Activated naive CD4-positive, alpha-beta T cell treated with anti-CD3 and anti-CD28 coated beads for 36 hours (primary cell): Measurements from ENCODE around the gene PP2D1. TPM values are rescaled to one million over a fixed set of nuclear protein-coding genes. Genes with fewer than 3 reads are reported as not detected.
"Not testable (repeated sequence)": the region's sequence is repeated elsewhere in the genome, so short reads cannot be mapped to it uniquely, and the experiment has no call there.

Source experiments
- CTCF ChIA-PET: fragments of 350-600 bp; sonication (Branson Sonifier 250); formaldehyde crosslinking; loops from one replicate; lab custom pipeline; 2021; ENCODE audit warnings: antibody characterized with exemption; lab: Charles Lee
- DNase-seq: peaks from one replicate; pipeline ENCODE4 v3.0.0-alpha.2; 2020
- H3K27ac Mint-ChIP-seq: one replicate; pipeline ENCODE4 v1.8.0; 2021; ENCODE audit warnings: mild to moderate bottlenecking, mixed read lengths
- H3K27me3 Mint-ChIP-seq: one replicate; pipeline ENCODE4 v1.8.0; 2021; ENCODE audit warnings: low read depth, mixed read lengths
- H3K36me3 Mint-ChIP-seq: one replicate; pipeline ENCODE4 v1.8.0; 2021; ENCODE audit warnings: low read depth, mixed read lengths
- H3K4me1 Mint-ChIP-seq: one replicate; pipeline ENCODE4 v1.8.0; 2021; ENCODE audit warnings: low read depth, mixed read lengths
- H3K4me3 Mint-ChIP-seq: one replicate; pipeline ENCODE4 v1.8.0; 2021; ENCODE audit warnings: mild to moderate bottlenecking, moderate library complexity, mixed read lengths
- H3K9me3 Mint-ChIP-seq: one replicate; pipeline ENCODE4 v1.8.0; 2021; ENCODE audit warnings: mixed read lengths
- intact Hi-C: fragments of 100-400 bp; cut with micrococcal nuclease; formaldehyde crosslinking; loops from one replicate; pipeline ENCODE4 v1.15.1; 2023
- total RNA-seq, 2 experiments: library from RNA; stranded (reverse); gene quantifications; one replicate each; pipeline ENCODE4 v1.2.3, GENCODE V29; 2021

The PP2D1 gene
- total RNA-seq, 2 experiments from 2014 or later: not detected

DNA sequence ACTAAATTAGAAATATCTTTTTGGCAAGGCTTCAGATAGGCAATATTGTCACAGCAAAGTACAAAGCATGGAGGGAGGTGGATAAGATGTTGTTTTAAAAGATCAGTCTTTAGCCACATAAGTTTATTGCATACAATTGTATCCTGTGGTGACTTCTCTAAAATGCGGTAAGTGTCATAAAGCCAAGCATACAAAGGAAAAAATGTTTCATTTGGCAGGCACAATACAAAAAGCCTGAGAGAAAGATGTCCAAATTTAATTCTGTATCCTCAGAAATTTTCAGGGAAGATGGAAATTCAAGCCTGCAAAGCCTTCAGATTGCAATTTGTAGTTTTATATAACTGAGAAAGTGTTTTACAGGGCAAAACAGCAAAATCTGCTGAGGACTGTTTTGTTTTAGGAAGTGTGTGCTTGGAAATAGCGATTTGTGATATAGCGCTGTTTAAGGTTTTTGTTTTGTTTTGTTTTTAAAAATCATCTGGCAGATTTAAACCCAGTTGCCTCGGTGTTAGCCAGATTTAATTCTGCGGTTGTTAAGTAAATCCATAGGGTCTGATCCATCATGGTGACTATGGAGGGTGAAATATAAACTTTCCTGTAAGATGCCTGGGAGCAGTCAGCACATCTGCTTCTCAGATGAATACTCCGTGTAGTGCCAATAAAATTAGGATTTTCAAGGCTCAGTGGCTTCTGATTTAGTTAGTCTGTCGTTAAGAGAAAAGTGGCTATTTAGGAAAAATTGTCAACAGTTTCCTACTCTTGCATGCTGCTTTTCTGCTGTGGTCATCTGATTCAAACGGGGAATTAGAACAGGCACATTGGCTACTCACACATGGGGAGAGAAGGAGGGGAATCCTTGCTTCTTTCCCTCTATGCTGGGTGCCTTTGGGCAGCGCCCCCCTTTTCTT is 36.2 kb upstream of the PP2D1 start:
- intact Hi-C loops: no loop called here
- DNase-seq: no peak
- CTCF ChIA-PET: no interaction called here

DNA sequence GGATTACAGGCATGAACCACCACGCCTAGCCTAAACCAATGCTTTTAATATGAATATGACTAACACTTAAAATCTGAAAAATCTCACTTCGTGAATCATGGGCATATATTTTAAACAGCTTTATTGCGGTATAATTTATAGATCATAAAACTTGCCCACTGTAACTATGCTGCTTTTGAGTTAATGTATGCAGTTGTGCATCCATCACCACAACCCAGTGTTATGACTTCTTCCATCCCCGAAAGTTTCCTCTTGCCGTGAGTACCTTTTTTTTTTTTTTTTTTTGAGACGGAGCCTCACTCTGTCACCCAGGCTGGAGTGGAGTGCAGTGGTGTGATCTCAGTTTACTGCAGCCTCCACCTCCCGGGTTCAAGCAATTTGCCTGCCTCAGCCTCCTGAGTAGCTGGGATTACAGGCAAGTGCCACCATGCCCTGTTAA is 35.3 kb upstream of the PP2D1 start:
- H3K9me3 Mint-ChIP-seq: no peaks in the 10 kb centered on the region
- no peak overlapping the region for H3K4me3 Mint-ChIP-seq
- H3K27me3 Mint-ChIP-seq: no peaks in the 10 kb centered on the region
- intact Hi-C loops: no loop called here
- DNase-seq: no peak
- H3K4me1 Mint-ChIP-seq: peaks cover 64% of the 10 kb centered on the region
- peaks cover 1% of the 10 kb centered on the region for H3K36me3 Mint-ChIP-seq
- no peak overlapping the region for H3K27ac Mint-ChIP-seq
- CTCF ChIA-PET: no interaction called here

More for the DNA sequence above, 36.2 kb upstream of the PP2D1 start:
- Mint-ChIP-seq H3K4me1 (peaks cover 64% of the 10 kb centered on the region), H3K36me3 (peaks cover 1% of the 10 kb centered on the region), H3K27ac (no peak overlapping the region), H3K9me3 (no peaks in the 10 kb centered on the region), H3K27me3 (no peaks in the 10 kb centered on the region), H3K4me3 (no peak overlapping the region)

DNA sequence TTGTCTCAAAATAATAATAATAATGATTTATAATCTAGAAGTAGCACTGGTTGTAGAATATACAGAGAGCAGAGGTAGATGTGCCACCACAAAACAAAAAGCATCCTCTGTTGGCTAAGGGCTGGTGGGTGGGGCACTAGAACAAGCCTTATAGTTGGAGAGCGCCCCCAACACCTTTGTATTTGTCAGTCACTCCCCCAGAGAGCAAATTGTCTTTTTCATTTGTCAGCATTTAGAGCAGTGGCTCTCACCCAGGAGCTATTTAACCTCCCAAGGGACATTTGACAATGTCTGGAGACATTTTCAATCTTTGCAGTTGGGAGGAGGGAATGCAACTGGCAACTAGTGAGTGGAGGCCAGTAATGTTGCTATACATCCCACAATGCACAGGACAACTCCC is 34.5 kb upstream of the PP2D1 start:
- Mint-ChIP-seq H3K27me3 (no peaks in the 10 kb centered on the region), H3K4me1 (peaks cover 67% of the 10 kb centered on the region), H3K36me3 (peaks cover 1% of the 10 kb centered on the region), H3K27ac (no peak overlapping the region), H3K4me3 (no peak overlapping the region), H3K9me3 (no peaks in the 10 kb centered on the region)
- CTCF ChIA-PET: no interaction called here
- intact Hi-C loops: no loop called here
- no peak for DNase-seq

DNA sequence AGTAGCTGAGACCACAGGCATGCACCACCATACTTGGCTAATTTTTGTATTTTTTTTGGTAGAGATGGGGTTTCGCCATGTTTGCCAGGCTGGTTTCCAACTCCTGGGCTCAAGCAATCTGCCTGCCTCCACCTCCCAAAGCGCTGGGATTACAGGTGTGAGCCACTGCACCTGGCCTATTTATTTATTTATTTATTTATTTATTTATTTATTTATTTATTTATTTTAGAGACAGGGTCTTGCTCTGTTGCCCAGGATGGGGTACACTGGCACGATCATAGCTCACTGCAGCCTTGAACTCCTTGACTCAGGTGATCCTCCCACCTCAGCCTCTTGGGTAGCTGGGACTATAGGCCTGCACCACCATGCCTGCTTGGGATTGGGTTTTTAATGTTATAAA is 33.1 kb upstream of the PP2D1 start:
- H3K36me3 Mint-ChIP-seq, DNase-seq, CTCF ChIA-PET, H3K27me3 Mint-ChIP-seq, H3K4me3 Mint-ChIP-seq, H3K27ac Mint-ChIP-seq, intact Hi-C loops, H3K9me3 Mint-ChIP-seq: not testable (repeated sequence)
- H3K4me1 Mint-ChIP-seq: peaks cover 62% of the 10 kb centered on the region

DNA sequence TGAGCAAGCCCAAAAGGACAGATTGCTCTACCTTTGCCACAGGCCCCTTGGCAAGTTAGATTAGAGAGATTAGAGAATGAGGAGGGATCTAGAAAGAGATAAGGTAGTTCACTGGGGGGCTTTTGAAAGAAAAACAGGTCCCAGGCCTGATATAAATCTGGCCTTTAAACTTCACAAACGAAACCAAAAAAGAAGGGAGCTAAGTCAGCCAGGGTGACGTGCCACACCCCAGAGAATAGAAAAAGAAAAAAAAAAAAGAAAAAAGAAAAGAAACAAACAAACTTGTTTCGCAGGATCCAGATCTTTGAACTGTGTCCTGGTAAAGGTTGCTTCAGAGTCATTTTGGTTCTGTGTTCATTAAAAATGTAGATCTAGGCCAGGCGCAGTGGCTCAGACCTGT is 31.8 kb upstream of the PP2D1 start:
- CTCF ChIA-PET: interaction anchor here (0.6 to 1.1 kb wide), 4 partner anchors 9 to 140 kb away, joined by 3 to 4 read pairs (median 4); no protein-coding TSS in a partner anchor
- Mint-ChIP-seq H3K4me1 (peaks cover 56% of the 10 kb centered on the region), H3K4me3 (peak overlapping the region; percentile 70), H3K9me3 (no peaks in the 10 kb centered on the region), H3K27me3 (no peaks in the 10 kb centered on the region), H3K36me3 (no peaks in the 10 kb centered on the region), H3K27ac (peak overlapping the region; percentile 73)
- DNase-seq: no peak
- intact Hi-C loops: loop anchor here (5.0 kb wide), 1 partner anchor 1172 kb away; no protein-coding TSS in a partner anchor

DNA sequence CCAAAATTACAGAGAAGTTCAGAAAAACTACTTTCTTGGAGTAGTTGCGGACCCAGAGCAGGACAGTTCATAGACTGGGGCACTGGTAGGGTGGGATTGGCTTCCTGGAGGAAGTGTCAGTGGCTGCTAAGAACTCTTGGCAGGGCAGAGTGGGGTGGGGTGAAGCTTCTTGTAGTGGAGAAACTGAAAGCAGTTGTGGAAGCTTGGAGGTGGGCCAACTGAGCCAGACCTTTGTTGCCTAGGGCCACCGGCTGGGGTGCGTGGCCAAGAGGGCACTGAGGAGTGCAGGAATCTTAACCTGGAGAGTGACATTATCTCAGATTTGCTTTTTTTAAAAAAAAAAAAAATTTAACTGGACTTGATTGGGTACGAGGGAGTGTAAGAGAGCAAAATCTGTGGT is 31.3 kb upstream of the PP2D1 start:
- H3K4me1 Mint-ChIP-seq: peaks cover 59% of the 10 kb centered on the region
- H3K36me3 Mint-ChIP-seq: no peaks in the 10 kb centered on the region
- H3K4me3 Mint-ChIP-seq: peak overlapping the region; percentile 70
- no peaks in the 10 kb centered on the region for H3K9me3 Mint-ChIP-seq
- DNase-seq: peak; percentile 69
- no peaks in the 10 kb centered on the region for H3K27me3 Mint-ChIP-seq
- H3K27ac Mint-ChIP-seq: peak overlapping the region; percentile 73
- CTCF ChIA-PET: interaction anchor here (0.6 to 1.1 kb wide), 4 partner anchors 9 to 140 kb away, joined by 3 to 4 read pairs (median 4); no protein-coding TSS in a partner anchor
- intact Hi-C loops: loop anchor here (5.0 kb wide), 1 partner anchor 1171 kb away; no protein-coding TSS in a partner anchor

DNA sequence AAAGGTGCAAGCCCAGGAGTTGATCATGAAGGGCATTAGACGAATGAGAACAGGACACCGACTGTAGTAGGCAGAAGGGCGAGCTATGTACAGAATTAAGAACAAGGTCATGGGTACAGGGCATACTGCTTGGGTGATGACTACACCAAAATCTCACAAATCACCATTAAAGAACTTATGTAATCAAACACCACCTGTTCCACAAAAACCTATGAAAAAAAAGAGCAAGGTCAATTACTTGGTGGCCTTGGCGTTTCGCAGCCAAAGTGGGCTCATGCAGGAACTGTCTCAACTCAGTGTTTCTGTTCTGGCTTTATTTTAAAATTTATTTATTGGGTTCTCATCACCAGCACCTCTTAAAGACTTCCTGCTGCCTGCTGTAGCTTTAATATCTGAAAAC is 30.3 kb upstream of the PP2D1 start:
- CTCF ChIA-PET: interaction anchor here (0.7 to 2.3 kb wide), 2 partner anchors 11 to 15 kb away, joined by 3 to 9 read pairs; no protein-coding TSS in a partner anchor
- DNase-seq: no peak
- no peaks in the 10 kb centered on the region for H3K27me3 Mint-ChIP-seq
- peak overlapping the region; percentile 32 for H3K27ac Mint-ChIP-seq
- H3K4me1 Mint-ChIP-seq: peaks cover 56% of the 10 kb centered on the region
- H3K9me3 Mint-ChIP-seq: no peaks in the 10 kb centered on the region
- no peaks in the 10 kb centered on the region for H3K36me3 Mint-ChIP-seq
- H3K4me3 Mint-ChIP-seq: no peak overlapping the region
- intact Hi-C loops: loop anchor here (5.0 kb wide), 1 partner anchor 1170 kb away; no protein-coding TSS in a partner anchor

DNA sequence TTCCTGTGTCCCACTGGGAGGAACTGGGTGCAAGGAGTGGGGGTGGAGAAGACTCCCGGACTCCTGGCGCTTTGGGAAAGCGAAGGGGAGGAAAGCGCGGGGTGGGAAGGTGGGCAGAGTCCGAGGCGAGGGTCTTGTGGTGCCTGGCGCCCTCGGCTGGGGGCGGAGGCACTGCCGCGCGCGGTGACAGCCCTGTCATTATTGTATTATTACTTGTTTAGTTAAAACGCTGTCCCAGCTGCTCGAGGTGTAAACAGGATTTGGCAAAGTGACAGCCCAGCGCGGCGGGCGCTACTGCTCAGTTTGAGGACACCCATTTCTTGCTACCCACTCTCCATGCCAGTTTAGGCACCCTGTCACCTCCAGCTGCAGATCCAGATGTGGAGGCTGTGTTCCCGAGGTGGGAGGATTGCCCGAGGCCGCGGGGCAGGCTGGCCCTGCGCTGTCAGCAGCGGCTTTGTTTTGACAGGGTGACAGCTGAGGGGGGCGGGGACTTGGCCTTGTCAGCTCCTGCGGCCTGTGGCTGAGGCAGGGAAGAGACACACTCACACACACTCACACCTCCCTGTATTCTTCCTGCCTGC is 29.2 kb upstream of the PP2D1 start:
- Mint-ChIP-seq H3K4me1 (peaks cover 50% of the 10 kb centered on the region), H3K4me3 (peak overlapping the region; percentile 95), H3K36me3 (no peaks in the 10 kb centered on the region), H3K9me3 (no peaks in the 10 kb centered on the region), H3K27ac (peak overlapping the region; percentile 92), H3K27me3 (no peaks in the 10 kb centered on the region)
- DNase-seq: peak; percentile 87
- CTCF ChIA-PET: interaction anchor here (0.7 to 2.3 kb wide), 6 partner anchors 14 to 145 kb away, joined by 3 to 9 read pairs (median 4); partner anchors contain the start of gene SGO1
- intact Hi-C loops: loop anchor here (1.0 to 5.0 kb wide), 3 partner anchors 13 to 1169 kb away; no protein-coding TSS in a partner anchor

DNA sequence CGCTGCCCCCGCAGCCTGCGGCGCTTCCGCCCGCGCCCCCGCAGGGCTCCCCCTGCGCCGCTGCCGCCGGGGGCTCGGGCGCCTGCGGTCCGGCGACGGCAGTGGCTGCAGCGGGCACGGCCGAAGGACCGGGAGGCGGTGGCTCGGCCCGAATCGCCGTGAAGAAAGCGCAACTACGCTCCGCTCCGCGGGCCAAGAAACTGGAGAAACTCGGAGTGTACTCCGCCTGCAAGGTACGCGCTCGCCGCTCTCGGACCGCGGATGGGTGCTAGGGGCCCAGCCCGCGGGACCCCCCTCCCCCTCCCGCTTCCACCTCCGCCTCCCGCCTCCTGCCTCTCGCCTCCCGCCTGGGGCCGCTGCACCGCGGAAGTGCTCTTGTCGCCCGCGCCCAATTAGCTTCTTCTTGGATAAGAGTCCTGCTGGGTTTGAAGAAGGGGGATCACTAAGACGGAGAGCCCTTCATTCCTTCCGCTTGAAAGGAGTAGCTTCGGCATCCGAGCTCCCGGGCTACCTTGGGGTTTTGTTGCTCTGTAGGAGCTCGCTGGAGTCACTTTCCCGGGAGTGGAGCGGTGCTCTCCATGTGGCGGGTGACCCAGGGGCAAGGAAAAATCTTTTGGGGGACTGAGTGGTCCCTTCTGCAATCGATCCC is 28.6 kb upstream of the PP2D1 start:
- intact Hi-C loops: loop anchor here (1.0 to 5.0 kb wide), 3 partner anchors 14 to 1168 kb away; no protein-coding TSS in a partner anchor
- H3K9me3 Mint-ChIP-seq: no peaks in the 10 kb centered on the region
- peak overlapping the region; percentile 92 for H3K27ac Mint-ChIP-seq
- H3K4me3 Mint-ChIP-seq: peak overlapping the region; percentile 95
- peak; percentile 77 for DNase-seq
- H3K27me3 Mint-ChIP-seq: no peaks in the 10 kb centered on the region
- no peaks in the 10 kb centered on the region for H3K36me3 Mint-ChIP-seq
- H3K4me1 Mint-ChIP-seq: peaks cover 44% of the 10 kb centered on the region
- CTCF ChIA-PET: interaction anchor here (0.7 to 2.3 kb wide), 6 partner anchors 14 to 96 kb away, joined by 3 to 9 read pairs (median 4); no protein-coding TSS in a partner anchor

DNA sequence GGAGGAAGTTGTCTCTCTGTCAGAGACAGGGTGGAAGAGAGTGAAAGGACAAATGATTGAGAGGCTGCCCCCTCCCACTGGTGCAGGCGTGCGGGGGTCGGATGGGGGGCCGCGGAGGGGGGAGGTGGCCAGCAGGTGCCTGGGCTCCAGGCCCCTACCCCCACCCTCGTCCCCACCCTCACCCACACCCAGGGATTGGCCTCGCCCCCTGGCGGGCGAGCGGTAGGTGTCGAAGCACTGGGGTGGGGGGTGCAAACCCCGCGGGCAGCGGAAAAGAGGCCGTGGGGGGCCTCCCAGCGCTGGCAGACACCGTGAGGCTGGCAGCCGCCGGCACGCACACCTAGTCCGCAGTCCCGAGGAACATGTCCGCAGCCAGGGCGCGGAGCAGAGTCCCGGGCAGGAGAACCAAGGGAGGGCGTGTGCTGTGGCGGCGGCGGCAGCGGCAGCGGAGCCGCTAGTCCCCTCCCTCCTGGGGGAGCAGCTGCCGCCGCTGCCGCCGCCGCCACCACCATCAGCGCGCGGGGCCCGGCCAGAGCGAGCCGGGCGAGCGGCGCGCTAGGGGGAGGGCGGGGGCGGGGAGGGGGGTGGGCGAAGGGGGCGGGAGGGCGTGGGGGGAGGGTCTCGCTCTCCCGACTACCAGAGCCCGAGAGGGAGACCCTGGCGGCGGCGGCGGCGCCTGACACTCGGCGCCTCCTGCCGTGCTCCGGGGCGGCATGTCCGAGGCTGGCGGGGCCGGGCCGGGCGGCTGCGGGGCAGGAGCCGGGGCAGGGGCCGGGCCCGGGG is 27.9 kb upstream of the PP2D1 start, which contains the start of gene KAT2B:
Gene KAT2B (plus strand): TSS at position 682 of the 783 bp plus-strand sequence. CDS start 32 bp downstream, at position 714.
- H3K36me3 Mint-ChIP-seq: no peaks in the 10 kb centered on the region
- peak; percentile 87 for DNase-seq
- no peaks in the 10 kb centered on the region for H3K9me3 Mint-ChIP-seq
- peaks cover 42% of the 10 kb centered on the region for H3K4me1 Mint-ChIP-seq
- CTCF ChIA-PET: interaction anchor here (0.7 to 1.4 kb wide), 3 partner anchors 15 to 95 kb away, joined by 3 to 4 read pairs (median 3); no protein-coding TSS in a partner anchor
- intact Hi-C loops: loop anchor here (1.0 to 5.0 kb wide), 7 partner anchors 65 to 1168 kb away; partner anchors contain the start of genes RAB5A and SGO1
- H3K27me3 Mint-ChIP-seq: no peaks in the 10 kb centered on the region
- H3K27ac Mint-ChIP-seq: peak within 1 kb of the TSS; percentile 92
- peak within 1 kb of the TSS; percentile 95 for H3K4me3 Mint-ChIP-seq

DNA sequence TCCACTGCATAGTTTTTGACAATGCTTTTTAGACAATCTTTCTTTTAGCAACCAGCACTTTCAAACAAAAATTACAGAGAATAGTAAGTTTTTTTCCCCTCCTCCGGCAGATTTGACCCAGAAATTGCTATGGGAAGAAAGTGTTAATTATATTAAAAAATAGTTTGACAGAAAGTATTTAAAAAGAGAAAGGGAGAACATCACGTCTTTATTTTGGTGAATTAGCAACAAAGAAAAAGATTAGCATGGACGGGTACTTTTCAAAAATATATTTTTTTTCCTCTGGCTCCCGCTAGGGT is 27.4 kb upstream of the PP2D1 start:
- CTCF ChIA-PET: interaction anchor here (1.1 kb wide), 1 partner anchor 153 kb away, joined by 3 read pairs; no protein-coding TSS in a partner anchor
- Mint-ChIP-seq H3K27me3 (no peaks in the 10 kb centered on the region), H3K27ac (peak overlapping the region; percentile 85), H3K4me3 (peak overlapping the region; percentile 75), H3K4me1 (peaks cover 38% of the 10 kb centered on the region), H3K36me3 (no peaks in the 10 kb centered on the region), H3K9me3 (no peaks in the 10 kb centered on the region)
- intact Hi-C loops: loop anchor here (1.0 to 2.0 kb wide), 5 partner anchors 65 to 893 kb away; partner anchors contain the start of genes RAB5A and SGO1
- no peak for DNase-seq
